Esophagus squamous epithelium (tissue), 4 donors: ENCODE results near the gene SELENOP.

Source experiments
- CTCF ChIP-seq, 6 experiments: fragments of 450-650 bp in 4 of 6; fragments of 200-600 bp in 2 of 6; sonication (generic) in 2 of 6; IDR thresholded peaks; one replicate each; pipeline ENCODE4 v1.5.1; 2016 to 2019; ENCODE audit warnings: antibody characterized with exemption in 6 of 6, mild to moderate bottlenecking in 4 of 6, moderate library complexity in 4 of 6
- POLR2A ChIP-seq, 4 donors: fragments of 450-650 bp; IDR thresholded peaks; one replicate each; pipeline ENCODE4 v1.6.1; 2017; ENCODE audit warnings: antibody characterized with exemption in 4 of 4, mild to moderate bottlenecking in 4 of 4, moderate library complexity in 3 of 4

- TF ChIP-seq POLR2A (IDR thresholded peaks at IDR 0.05), result no peak
- TF ChIP-seq CTCF (IDR thresholded peaks at IDR 0.05), result no peak
Observed at GRCh38 chr5:42843675-42844292, 32.1 kb upstream of the SELENOP start.
